Fibroblast of lung (primary cell): ENCODE data around the gene PLEKHA6.

Source experiments
- EZH2 ChIP-seq: IDR thresholded peaks from 2 replicates; pipeline ENCODE4 v1.5.1; 2012; ENCODE audit warnings: low read length, control low read depth, mild to moderate bottlenecking; ENCODE audit errors: missing control alignments
- TF ChIP-seq, protein P1 (sequence below), 2 donors: IDR thresholded peaks in 1 of 2; conservative IDR thresholded peaks in 1 of 2; 1 replicate in 1 of 2; 2 replicates in 1 of 2; pipeline ENCODE4 v1.5.1; 2011 to 2012; ENCODE audit warnings: low read length in 2 of 2, control low read depth in 1 of 2, inconsistent platforms in 1 of 2, low read depth in 1 of 2, mild to moderate bottlenecking in 1 of 2

- TF ChIP-seq, protein P1, sequence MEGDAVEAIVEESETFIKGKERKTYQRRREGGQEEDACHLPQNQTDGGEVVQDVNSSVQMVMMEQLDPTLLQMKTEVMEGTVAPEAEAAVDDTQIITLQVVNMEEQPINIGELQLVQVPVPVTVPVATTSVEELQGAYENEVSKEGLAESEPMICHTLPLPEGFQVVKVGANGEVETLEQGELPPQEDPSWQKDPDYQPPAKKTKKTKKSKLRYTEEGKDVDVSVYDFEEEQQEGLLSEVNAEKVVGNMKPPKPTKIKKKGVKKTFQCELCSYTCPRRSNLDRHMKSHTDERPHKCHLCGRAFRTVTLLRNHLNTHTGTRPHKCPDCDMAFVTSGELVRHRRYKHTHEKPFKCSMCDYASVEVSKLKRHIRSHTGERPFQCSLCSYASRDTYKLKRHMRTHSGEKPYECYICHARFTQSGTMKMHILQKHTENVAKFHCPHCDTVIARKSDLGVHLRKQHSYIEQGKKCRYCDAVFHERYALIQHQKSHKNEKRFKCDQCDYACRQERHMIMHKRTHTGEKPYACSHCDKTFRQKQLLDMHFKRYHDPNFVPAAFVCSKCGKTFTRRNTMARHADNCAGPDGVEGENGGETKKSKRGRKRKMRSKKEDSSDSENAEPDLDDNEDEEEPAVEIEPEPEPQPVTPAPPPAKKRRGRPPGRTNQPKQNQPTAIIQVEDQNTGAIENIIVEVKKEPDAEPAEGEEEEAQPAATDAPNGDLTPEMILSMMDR (conservative IDR thresholded peaks at IDR 0.05 in 1 of 2, IDR thresholded peaks at IDR 0.05 in 1 of 2; ENCODE audit: low read depth in 1 of 2, low read length in 2 of 2) = no peak
- TF ChIP-seq EZH2 = no peak
Observed at GRCh38 chr1:204259782-204260181, 99.9 kb downstream of the PLEKHA6 start.
